ENCODE data around the gene SCYL3.

The SCYL3 gene

DNA sequence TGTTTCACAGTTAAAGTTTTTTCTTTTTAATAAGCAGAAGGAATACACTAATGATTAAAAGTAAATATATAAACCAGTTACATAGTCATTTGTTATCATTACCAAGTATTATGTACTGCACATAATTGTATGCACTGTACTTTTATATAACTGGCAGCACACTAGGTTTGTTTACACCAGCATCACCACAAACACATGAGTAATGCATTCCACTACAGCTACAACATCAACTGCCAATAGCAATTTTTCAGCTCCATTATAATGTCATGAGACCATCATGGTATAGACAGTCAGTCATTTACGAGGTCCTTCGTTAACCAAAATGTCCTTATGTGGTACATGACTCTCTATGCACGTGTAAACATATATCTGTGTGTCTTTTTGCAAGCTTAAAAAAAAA lies 35.2 kb downstream of the SCYL3 start:
- TF ChIP-seq, protein P1, sequence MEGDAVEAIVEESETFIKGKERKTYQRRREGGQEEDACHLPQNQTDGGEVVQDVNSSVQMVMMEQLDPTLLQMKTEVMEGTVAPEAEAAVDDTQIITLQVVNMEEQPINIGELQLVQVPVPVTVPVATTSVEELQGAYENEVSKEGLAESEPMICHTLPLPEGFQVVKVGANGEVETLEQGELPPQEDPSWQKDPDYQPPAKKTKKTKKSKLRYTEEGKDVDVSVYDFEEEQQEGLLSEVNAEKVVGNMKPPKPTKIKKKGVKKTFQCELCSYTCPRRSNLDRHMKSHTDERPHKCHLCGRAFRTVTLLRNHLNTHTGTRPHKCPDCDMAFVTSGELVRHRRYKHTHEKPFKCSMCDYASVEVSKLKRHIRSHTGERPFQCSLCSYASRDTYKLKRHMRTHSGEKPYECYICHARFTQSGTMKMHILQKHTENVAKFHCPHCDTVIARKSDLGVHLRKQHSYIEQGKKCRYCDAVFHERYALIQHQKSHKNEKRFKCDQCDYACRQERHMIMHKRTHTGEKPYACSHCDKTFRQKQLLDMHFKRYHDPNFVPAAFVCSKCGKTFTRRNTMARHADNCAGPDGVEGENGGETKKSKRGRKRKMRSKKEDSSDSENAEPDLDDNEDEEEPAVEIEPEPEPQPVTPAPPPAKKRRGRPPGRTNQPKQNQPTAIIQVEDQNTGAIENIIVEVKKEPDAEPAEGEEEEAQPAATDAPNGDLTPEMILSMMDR (IDR thresholded peaks at IDR 0.05; ENCODE audit: low read depth, low read length) = no peak
- H3K4me3 ChIP-seq (ENCODE audit: low read depth, low read length) = no peak overlapping the region

GRCh38 chr1:169853341-169853740 lies 40.4 kb downstream of the SCYL3 start:
- TF ChIP-seq, protein P1 (IDR thresholded peaks at IDR 0.05; ENCODE audit: low read depth, low read length) = no peak
- H3K4me3 ChIP-seq (ENCODE audit: low read depth, low read length) = no peak overlapping the region

DNA sequence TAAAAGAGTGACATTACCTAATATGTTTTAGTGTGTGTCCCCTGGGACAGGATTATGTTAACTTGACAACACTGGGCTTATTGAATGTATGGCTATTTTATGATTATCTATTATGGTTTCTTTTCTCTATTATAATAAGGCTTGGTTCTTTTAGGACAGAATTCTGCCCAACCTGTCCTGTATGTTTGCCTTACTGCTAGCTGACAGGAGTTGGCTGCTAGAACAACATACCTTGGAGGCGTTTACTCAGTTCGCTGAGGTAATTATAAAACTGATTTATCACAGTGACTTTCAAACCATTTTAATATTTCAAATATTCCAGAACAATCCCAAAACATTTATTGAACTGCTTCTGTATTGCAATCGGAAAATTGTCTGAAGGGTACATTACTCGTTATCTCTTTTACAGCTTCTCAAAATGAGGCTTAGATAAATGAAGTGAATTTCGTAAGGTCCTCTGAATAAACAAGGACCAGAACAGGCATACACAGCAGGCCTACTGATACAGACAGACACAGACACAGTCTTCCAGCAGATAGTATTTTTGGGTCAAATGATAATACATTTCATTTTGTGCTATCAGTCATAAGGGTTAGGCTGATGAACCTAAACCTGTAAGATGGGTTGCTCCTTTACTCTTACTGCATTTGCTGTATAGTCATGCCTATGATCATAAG lies 44.2 kb downstream of the SCYL3 start:
- no peak overlapping the region for H3K4me3 ChIP-seq (ENCODE audit: low read depth, low read length)
- TF ChIP-seq, protein P1 (IDR thresholded peaks at IDR 0.05; ENCODE audit: low read depth, low read length) = no peak

GRCh38 chr1:169848456-169848855 lies 45.2 kb downstream of the SCYL3 start:
- TF ChIP-seq, protein P1 (IDR thresholded peaks at IDR 0.05; ENCODE audit: low read depth, low read length) = no peak
- H3K4me3 ChIP-seq (ENCODE audit: low read depth, low read length) = no peak overlapping the region

DNA sequence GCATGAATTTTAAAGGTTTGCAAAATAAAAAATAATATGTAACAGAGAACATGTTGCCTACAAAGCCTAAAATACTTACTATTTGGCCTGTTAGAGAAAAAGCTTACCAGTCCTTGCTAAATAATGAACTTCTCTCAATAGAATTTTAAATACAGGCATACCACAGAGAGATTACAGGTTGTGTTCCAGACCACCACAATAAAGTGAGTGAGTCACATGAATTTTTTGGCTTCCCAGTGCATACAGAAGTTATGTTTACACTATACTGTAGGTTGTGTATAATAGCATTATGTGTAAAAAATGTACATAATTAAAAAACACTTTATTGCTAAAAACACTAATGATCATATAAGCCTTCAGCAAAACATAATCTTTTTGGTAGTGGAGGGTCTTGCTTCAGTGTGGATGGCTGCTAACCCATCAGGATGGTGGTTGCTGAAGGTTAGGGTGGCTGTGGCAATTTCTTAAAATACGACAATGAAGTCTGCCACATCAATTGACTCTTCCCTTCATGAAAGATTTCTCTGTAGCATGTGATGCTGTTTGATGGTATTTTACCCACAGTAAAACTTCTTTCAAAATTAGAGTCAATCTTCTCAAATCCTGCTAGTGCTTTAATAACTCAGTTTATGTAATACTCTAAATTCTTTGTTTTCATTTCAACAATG lies 48.6 kb downstream of the SCYL3 start:
- TF ChIP-seq, protein P1 (IDR thresholded peaks at IDR 0.05; ENCODE audit: low read depth, low read length) = no peak
- no peak overlapping the region for H3K4me3 ChIP-seq (ENCODE audit: low read depth, low read length)

GRCh38 chr1:169838942-169839341 lies 54.8 kb downstream of the SCYL3 start:
- TF ChIP-seq, protein P1 (IDR thresholded peaks at IDR 0.05; ENCODE audit: low read depth, low read length) = no peak
- no peak overlapping the region for H3K4me3 ChIP-seq (ENCODE audit: low read depth, low read length)

- H3K4me3 ChIP-seq (ENCODE audit: low read depth, low read length) = no peak overlapping the region
- TF ChIP-seq, protein P1 (IDR thresholded peaks at IDR 0.05; ENCODE audit: low read depth, low read length) = no peak
These were observed 57.5 kb downstream of the SCYL3 start for GRCh38 chr1:169836198-169836597.

All from WI38 (cell line).